ENCODE results near the gene BRD2. TPM values are rescaled to one million over a fixed set of nuclear protein-coding genes. Genes with fewer than 3 reads are reported as not detected.

The BRD2 gene
- total and polyA plus RNA-seq, 2 donors (not counting 1 experiment from before 2014, with no cell fraction given), result 474 to 620 TPM

- peak; percentile 40 for DNase-seq
- no peak overlapping the region for H2AFZ ChIP-seq (ENCODE audit: insufficient read depth, low read depth, low read length, poor library complexity, severe bottlenecking)
- peaks cover 39 to 53% of the 10 kb centered on the region in 2 donors for H3K4me1 ChIP-seq (ENCODE audit: control insufficient read depth in 2 of 2, insufficient read depth in 2 of 2, low read length in 2 of 2)
- Mint-ChIP-seq H3K27ac (peak overlapping the region; percentile 39), H3K4me3 (peak overlapping the region; percentile 24), H3K27me3 (no peaks in the 10 kb centered on the region), H3K4me1 (peaks cover 56% of the 10 kb centered on the region), H3K9me3 (ENCODE audit: insufficient read depth) (no peaks in the 10 kb centered on the region)
- peaks cover 89% of the 10 kb centered on the region for H3K79me2 ChIP-seq (ENCODE audit: control insufficient read depth, insufficient read depth, low read length)
- peak overlapping the region in 1 of 5 experiments; percentile 4 for H3K4me3 ChIP-seq (ENCODE audit: control extremely low read depth in 1 of 5, extremely low read depth in 1 of 5, insufficient read depth in 1 of 5, low read depth in 2 of 5, low read length in 4 of 5)
- H3K9me3 ChIP-seq (ENCODE audit: control extremely low read depth in 1 of 3, control insufficient read depth in 2 of 3, insufficient read depth in 1 of 3, low read length in 2 of 3), result no peaks in the 10 kb centered on the region
- no peaks in the 10 kb centered on the region for H4K20me1 ChIP-seq (ENCODE audit: control insufficient read depth, insufficient read depth, low read length, poor library complexity, severe bottlenecking)
- H3K36me3 ChIP-seq (replicated peaks in 1 of 2; ENCODE audit: control extremely low read depth in 1 of 2, control insufficient read depth in 1 of 2, extremely low read depth in 1 of 2, insufficient read depth in 2 of 2, low read length in 1 of 2), result peaks cover 0 to 1% of the 10 kb centered on the region in 2 experiments
- ATAC-seq (ENCODE audit: low read depth), result no peak
- no peaks in the 10 kb centered on the region for H3K27me3 ChIP-seq (replicated peaks in 1 of 4; ENCODE audit: control extremely low read depth in 1 of 4, control insufficient read depth in 3 of 4, insufficient read depth in 4 of 4, low read length in 3 of 4)
- H3K4me2 ChIP-seq (replicated peaks; ENCODE audit: low read depth, low read length, poor library complexity, severe bottlenecking), result peak overlapping the region; percentile 81
- ChIA-PET CTCF (interaction anchor here (0.9 to 13.5 kb wide), 6 partner anchors 18 to 162 kb away, joined by 3 to 822 read pairs (median 38); partner anchors contain the start of genes BRD2 and HLA-DMB), POLR2A (interaction anchor here (0.7 to 10.7 kb wide), 5 partner anchors 14 to 85 kb away, joined by 3 to 349 read pairs (median 11); partner anchors contain the start of genes BRD2 and HLA-DMB)
- peak overlapping the region; percentile 32 to 53 for H3K27ac ChIP-seq (ENCODE audit: low read length in 2 of 2)
- no peak overlapping the region for H3K9ac ChIP-seq (ENCODE audit: low read length)
- intact Hi-C loops (cut with micrococcal nuclease), result no loop called here
- no peak for TF ChIP-seq CTCF (IDR thresholded peaks at IDR 0.05)
- TF ChIP-seq EZH2 (IDR thresholded peaks at IDR 0.05; ENCODE audit: borderline replicate concordance, insufficient read depth, low read depth, low read length, poor library complexity, severe bottlenecking), result no peak
- no CpG with 5 or more reads among the region's 2 CpGs for WGBS (ENCODE audit: insufficient coverage)
These were observed 12.2 kb upstream of the BRD2 start for GRCh38 chr6:32956176-32956575.

- Histone ChIP-seq H3K9ac (ENCODE audit: low read length) (no peak overlapping the region), H2AFZ (ENCODE audit: insufficient read depth, low read depth, low read length, poor library complexity, severe bottlenecking) (no peak overlapping the region), H3K79me2 (ENCODE audit: control insufficient read depth, insufficient read depth, low read length) (peaks cover 78% of the 10 kb centered on the region), H3K9me3 (ENCODE audit: control extremely low read depth in 1 of 3, control insufficient read depth in 2 of 3, insufficient read depth in 1 of 3, low read length in 2 of 3) (no peaks in the 10 kb centered on the region), H4K20me1 (ENCODE audit: control insufficient read depth, insufficient read depth, low read length, poor library complexity, severe bottlenecking) (no peaks in the 10 kb centered on the region), H3K4me2 (replicated peaks; ENCODE audit: low read depth, low read length, poor library complexity, severe bottlenecking) (no peak overlapping the region), H3K27me3 (replicated peaks in 1 of 4; ENCODE audit: control extremely low read depth in 1 of 4, control insufficient read depth in 3 of 4, insufficient read depth in 4 of 4, low read length in 3 of 4) (no peaks in the 10 kb centered on the region), H3K27ac (ENCODE audit: low read length in 2 of 2) (no peak overlapping the region), H3K36me3 (replicated peaks in 1 of 2; ENCODE audit: control extremely low read depth in 1 of 2, control insufficient read depth in 1 of 2, extremely low read depth in 1 of 2, insufficient read depth in 2 of 2, low read length in 1 of 2) (no peaks in the 10 kb centered on the region), H3K4me1 (ENCODE audit: control insufficient read depth in 2 of 2, insufficient read depth in 2 of 2, low read length in 2 of 2) (peaks cover 23 to 25% of the 10 kb centered on the region in 2 donors), H3K4me3 (ENCODE audit: control extremely low read depth in 1 of 5, extremely low read depth in 1 of 5, insufficient read depth in 1 of 5, low read depth in 2 of 5, low read length in 4 of 5) (no peak overlapping the region)
- Mint-ChIP-seq H3K27ac (peak overlapping the region; percentile 27), H3K4me1 (peaks cover 50% of the 10 kb centered on the region), H3K9me3 (ENCODE audit: insufficient read depth) (no peaks in the 10 kb centered on the region), H3K4me3 (no peak overlapping the region), H3K27me3 (no peaks in the 10 kb centered on the region)
- intact Hi-C loops (cut with micrococcal nuclease), result no loop called here
- ATAC-seq (ENCODE audit: low read depth), result no peak
- ChIA-PET POLR2A (interaction anchor here (1.2 kb wide), 1 partner anchor 14 kb away, joined by 3 read pairs; no protein-coding TSS in a partner anchor), CTCF (interaction anchor here (0.8 to 1.9 kb wide), 3 partner anchors 13 to 27 kb away, joined by 3 to 9 read pairs (median 4); no protein-coding TSS in a partner anchor)
- no peak for TF ChIP-seq EZH2 (IDR thresholded peaks at IDR 0.05; ENCODE audit: borderline replicate concordance, insufficient read depth, low read depth, low read length, poor library complexity, severe bottlenecking)
- no peak for TF ChIP-seq CTCF (IDR thresholded peaks at IDR 0.05)
- WGBS (ENCODE audit: insufficient coverage), result 92% methylated on average over 2 of the region's 5 CpGs
- no peak for DNase-seq
These were observed 7.8 kb upstream of the BRD2 start for GRCh38 chr6:32960563-32960962.

Data from B cell (primary cell).